ENCODE data around the gene PROSER3. TPM values are rescaled to one million over a fixed set of nuclear protein-coding genes. Genes with fewer than 3 reads are reported as not detected.

PROSER3 gene
- total and polyA plus RNA-seq, 7 donors: 4.2 to 16.2 (median 8.7) TPM

GRCh38 chr19:35736913-35737886 lies 20.8 kb upstream of the PROSER3 start:
- intact Hi-C loops (cut with DNase I): no loop called here
- Histone ChIP-seq H3K27me3 (ENCODE audit: insufficient read depth in 3 of 3, low read length in 2 of 3) (no peaks in the 10 kb centered on the region), H3K4me1 (peaks cover 9% of the 10 kb centered on the region), H3K9me3 (no peaks in the 10 kb centered on the region), H3K27ac (no peak overlapping the region), H3K4me3 (no peak overlapping the region), H3K36me3 (ENCODE audit: insufficient read depth in 1 of 2, low read depth in 1 of 2) (peaks cover 0 to 76% of the 10 kb centered on the region in 2 donors)
- TF ChIP-seq CTCF (IDR thresholded peaks at IDR 0.05): no peak
- DNase-seq (no peak), ATAC-seq (no peak)
- 80 to 85% (median 82%) methylated on average over 22 of the region's 22 CpGs for WGBS, 3 donors

DNA sequence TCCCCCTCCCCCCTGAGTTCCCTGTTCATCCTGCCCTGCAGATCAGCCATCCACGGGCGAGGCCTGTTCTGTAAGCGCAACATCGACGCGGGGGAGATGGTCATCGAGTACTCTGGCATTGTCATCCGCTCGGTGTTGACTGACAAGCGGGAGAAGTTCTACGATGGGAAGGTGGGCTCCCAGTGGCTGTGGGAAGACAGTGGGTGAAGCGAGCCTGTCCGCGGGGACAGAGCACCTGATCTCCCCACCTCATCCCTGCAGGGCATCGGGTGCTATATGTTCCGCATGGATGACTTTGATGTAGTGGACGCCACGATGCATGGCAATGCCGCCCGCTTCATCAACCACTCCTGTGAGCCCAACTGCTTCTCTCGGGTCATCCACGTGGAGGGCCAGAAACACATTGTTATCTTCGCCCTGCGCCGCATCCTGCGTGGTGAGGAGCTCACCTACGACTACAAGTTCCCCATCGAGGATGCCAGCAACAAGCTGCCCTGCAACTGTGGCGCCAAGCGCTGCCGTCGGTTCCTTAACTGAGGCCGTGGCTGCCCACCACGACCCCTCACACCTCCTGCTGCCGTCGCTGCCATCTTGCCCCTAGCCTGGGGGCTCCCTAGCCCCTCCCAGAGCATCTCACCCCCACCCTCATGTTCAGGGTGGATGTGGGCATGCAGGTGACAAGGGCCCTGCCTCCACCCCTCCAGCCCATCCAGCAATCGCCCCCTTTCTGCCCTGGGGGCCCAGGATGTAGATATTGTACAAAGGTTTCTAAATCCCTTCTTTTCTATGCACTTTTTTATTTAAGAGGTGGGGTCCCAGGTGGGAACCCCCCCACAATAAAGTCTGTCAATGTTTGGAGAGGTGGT lies 19.7 kb upstream of the PROSER3 start:
- 88 to 91% (median 89%) methylated on average over 36 to 37 of the region's 37 CpGs for WGBS, 3 donors

DNA sequence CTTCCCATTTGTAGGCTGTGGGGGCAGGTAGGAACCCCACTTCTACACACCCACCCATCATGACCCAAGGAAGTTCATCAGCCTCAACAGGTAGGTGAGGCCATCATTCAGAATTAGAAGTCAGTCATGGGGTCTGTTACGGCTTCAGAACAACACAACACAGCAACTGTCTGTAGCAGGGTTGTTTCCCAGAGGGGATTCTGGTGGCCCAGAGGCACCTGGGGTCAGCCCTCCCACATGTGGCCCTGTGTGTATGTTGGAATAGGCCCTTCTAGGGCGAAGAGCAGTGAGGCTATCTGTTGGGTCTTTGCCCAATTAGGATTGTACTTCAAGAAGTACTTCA lies 19.1 kb upstream of the PROSER3 start:
- TF ChIP-seq CTCF (IDR thresholded peaks at IDR 0.05): no peak
- DNase-seq (no peak), ATAC-seq (no peak)
- Histone ChIP-seq H3K9me3 (no peaks in the 10 kb centered on the region), H3K4me1 (peaks cover 12% of the 10 kb centered on the region), H3K4me3 (no peak overlapping the region), H3K27me3 (ENCODE audit: insufficient read depth in 3 of 3, low read length in 2 of 3) (no peaks in the 10 kb centered on the region), H3K36me3 (ENCODE audit: insufficient read depth in 1 of 2, low read depth in 1 of 2) (peaks cover 0 to 77% of the 10 kb centered on the region in 2 donors), H3K27ac (peak overlapping the region; percentile 69)
- WGBS, 3 donors: 69 to 91% (median 74%) methylated on average over 2 of the region's 2 CpGs
- intact Hi-C loops (cut with DNase I): loop anchor here in 1 of 2 donors (2.0 kb wide), 1 partner anchor 14 kb away; no protein-coding TSS in a partner anchor

More for the DNA sequence above, 19.7 kb upstream of the PROSER3 start:
- Histone ChIP-seq H3K4me3 (no peak overlapping the region), H3K27me3 (ENCODE audit: insufficient read depth in 3 of 3, low read length in 2 of 3) (no peaks in the 10 kb centered on the region), H3K36me3 (ENCODE audit: insufficient read depth in 1 of 2, low read depth in 1 of 2) (peaks cover 0 to 77% of the 10 kb centered on the region in 2 donors), H3K9me3 (no peaks in the 10 kb centered on the region), H3K27ac (no peak overlapping the region), H3K4me1 (peaks cover 9% of the 10 kb centered on the region)
- no peak for TF ChIP-seq CTCF (IDR thresholded peaks at IDR 0.05)
- ATAC-seq (no peak), DNase-seq (no peak)
- intact Hi-C loops (cut with DNase I): loop anchor here in 1 of 2 donors (2.0 kb wide), 1 partner anchor 13 kb away; no protein-coding TSS in a partner anchor

DNA sequence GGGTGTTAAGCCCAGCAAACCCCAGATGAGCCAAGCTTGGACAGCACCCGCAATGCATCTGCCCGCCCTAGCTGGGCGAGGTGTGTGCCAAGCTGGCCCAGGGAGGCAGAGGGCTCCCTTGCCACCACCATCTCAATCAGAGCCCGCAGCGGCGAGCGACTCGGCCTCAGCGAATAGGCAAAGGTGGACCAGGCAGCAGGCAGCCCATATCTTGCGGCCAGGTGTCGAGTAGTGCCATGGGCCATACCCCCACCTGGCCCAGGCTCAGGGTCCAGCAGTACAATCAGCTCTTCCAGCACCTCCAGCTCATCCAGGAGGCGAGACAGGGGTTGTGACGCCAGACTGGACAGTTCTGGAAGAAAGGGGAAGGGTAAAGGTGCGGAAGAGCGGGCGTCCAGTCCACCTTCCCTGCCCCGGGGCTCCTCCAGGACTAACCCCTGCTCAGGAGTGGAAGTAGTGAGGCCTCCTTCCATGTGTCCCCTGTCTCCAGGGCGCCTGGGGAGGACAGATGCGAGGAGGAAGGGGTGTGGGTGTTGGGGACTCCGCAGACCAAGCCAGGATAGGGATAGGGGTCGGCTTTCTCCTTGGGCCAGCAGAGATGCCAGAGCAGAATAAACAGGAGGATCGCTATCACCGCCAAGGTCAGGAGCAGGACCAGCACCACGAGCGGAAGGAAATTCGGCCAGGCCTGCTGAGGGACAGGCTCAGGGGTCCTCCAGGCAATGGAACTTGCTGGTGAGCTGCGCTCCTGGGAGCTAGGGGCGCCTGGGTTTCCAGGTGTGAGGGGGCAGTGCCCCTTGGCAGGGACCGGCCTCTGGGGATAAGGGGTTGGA lies 18.5 kb upstream of the PROSER3 start:
- peaks cover 19% of the 10 kb centered on the region for H3K4me1 ChIP-seq
- no peaks in the 10 kb centered on the region for H3K27me3 ChIP-seq (ENCODE audit: insufficient read depth in 3 of 3, low read length in 2 of 3)
- ATAC-seq (no peak), DNase-seq (no peak)
- H3K9me3 ChIP-seq: no peaks in the 10 kb centered on the region
- intact Hi-C loops (cut with DNase I): loop anchor here in 1 of 2 donors (2.0 kb wide), 1 partner anchor 15 kb away; no protein-coding TSS in a partner anchor
- TF ChIP-seq CTCF (IDR thresholded peaks at IDR 0.05): no peak
- H3K36me3 ChIP-seq (ENCODE audit: insufficient read depth in 1 of 2, low read depth in 1 of 2): peaks cover 0 to 75% of the 10 kb centered on the region in 2 donors
- peak overlapping the region; percentile 69 for H3K27ac ChIP-seq
- H3K4me3 ChIP-seq: peak overlapping the region; percentile 71
- 65 to 66% (median 66%) methylated on average over 24 to 29 of the region's 29 CpGs for WGBS, 3 donors

Measured in psoas muscle (tissue), 8 donors.